HG03520 (cell line): Measurements from ENCODE around the gene IGFALS.

Source experiments
- ATAC-seq: cut with Tn5 transposase; IDR thresholded peaks from one replicate; pipeline ENCODE4 v1.9.1; 2021; ENCODE audit warnings: mild to moderate bottlenecking, moderate library complexity; ENCODE audit not compliant: unreplicated experiment

The IGFALS gene

DNA sequence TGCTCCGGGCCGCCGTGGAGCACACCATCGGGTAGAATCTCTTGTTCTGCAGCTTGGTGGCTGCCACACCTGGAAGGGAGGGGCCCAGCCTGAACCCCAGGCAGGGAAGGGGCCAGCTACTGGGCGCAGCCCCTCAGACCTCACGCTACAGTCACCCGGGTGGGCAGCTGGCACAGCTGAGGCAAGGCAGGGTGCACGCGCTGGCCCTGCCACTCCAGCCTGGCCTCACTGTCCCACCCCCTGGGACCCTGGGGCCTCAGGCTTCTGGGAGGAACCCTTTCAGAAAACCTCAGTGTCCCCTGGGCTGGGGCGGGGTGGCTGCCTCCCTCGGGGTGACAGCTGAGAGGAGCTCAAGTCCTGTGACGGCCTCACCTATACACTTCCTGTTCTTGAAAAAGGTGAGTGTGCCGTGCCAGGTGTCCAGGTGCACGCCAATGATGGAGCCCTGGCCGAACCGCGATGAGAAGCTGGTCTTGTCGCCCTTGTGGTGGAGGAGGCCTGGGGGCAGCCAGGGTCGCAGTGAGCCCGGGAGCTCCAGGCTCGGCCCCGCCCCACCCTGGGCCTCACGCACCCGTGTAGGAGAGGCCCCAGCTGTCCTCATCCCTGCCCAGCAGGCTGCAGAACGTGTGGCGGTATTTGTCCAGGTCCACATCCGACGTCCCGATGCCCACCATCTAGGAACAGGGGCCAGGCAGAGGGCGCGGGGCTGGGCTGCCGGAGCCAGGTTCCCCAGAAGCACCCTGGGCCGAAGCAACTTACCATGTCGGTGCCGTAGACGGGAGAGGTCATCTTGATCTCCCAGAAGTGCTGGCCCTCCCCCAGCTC, 15.9 kb downstream of the IGFALS start:
- no peak for ATAC-seq

DNA sequence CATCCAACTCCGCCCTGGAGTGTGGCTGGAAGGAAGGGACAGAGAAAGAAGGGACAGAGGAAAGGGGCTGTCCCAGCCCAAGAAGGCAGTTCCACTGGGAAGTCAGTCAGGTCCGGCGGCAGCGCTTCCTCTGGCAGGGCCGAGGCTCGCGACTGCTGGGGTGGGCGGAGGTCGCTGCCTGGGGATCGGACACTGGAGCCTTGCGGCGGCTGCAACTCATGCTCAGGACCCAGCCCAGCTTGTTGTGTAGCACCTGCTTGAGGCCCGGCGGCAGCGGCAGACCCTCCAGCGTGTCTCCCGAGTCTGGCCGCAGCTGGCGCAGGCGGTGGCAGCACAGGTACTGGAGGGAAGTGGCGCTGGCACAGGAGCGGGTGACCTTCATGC, 16.5 kb downstream of the IGFALS start:
- ATAC-seq: no peak

DNA sequence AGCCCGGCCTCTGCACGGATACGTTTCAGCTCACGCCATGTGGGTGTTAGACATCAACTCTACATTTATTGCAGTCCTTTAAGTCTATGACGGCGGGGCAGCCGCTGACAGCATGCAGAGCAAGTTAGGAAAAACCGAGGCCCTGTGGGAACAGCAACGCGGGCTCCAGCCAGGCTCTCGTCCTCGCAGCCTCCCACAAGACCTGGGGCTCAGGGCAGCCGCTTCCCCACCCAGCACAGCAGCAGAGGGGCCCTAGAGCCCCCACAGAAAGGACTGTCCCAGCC, 16.9 kb downstream of the IGFALS start:
- ATAC-seq: no peak

DNA sequence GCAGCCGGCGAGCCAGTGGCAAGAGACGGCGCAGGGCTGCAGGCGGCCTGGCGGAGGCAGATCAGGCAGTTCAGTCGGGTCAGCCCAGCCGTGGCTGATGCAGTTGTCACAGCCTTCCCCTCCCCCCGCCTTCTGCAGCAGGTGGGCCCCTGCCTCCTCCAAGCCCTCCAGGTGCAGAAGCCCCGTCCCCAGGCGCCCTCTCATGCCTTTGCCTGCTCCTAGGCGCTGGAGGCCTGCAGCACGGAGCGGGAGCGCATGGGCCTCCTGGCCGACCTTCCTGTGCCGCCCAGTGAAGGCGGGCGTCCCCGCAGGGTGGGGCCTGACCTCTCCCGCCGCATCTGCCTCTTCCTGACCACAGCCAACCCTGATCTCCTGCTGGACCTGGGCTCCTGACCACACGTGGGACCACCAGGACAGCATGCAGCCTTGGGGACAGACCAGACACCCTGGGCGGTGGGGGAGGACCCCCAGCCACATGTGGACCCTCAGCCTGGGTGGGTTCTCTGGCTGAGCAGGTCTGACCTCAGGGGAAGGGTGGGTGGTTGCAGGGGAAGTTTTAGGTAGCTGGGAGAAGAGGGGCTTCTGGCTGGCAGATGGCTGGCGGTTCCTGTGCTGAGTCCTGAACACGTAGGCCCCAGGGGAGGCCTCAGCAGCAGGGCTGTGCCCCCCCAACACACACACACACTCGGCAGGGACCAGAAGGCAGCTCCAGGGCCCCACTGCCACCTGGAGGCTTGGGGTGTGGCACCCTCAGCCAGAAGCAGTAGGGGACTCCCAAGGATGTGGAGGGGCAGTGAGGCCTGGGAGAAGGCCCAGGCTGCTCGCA, 17.4 kb downstream of the IGFALS start:
- ATAC-seq: no peak

DNA sequence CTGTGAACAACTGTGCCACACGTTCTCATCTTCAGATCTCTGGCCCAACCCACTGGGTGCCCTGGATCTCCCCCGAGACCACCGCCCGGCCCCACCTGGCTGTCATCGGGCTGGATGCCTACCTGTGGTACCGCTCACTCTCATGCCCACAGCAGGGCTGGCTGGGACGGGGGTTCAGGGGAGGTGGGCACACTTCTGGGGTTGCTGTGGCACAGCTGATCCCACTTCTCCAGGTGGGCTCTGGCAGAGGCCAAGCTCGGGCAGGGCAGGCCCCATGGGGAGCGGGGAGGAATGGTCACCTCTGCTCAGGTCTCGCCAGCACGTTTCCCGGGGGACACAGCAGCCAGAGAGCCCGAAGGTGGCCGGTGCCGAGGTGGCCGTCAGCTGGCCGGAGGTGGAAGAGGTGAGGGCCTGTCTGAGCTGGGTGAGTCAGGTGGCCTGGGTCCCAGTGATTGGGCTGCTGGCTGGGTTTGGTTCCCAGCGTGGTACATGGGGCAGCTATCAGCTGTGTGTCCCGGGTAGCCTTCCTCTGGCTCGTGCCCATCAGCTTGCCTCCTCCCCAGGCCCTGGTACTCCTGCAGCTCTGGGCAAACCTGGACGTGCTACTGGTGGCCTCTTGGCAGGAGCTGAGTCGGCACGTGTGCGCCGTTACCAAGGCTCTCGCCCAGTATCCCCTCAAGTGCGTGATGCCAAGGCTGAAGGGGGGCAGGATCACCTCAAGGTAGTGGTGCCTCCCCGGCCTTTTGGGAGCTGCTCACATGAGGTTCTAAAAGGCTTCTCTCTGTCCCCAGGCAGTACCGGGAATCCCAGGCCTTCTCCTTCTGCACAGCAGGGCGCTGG, 18.3 kb downstream of the IGFALS start:
- no peak for ATAC-seq

DNA sequence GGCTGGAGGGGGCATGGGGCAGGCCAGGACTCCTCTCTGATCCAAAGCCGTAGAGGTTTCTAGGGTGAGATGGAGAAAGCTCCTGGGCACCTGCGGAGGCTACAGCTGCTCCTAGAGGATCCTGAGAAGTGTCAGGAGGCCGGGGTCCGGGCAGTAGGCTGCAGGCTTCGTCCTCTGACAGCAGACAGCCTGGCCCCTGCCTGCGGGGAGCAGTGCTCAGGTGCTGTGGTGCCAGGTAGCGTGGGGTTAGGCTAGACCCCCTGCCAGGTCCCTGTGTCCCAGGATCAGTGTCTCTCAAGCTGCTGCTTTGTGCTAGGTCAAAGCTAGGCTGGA, 19.1 kb downstream of the IGFALS start:
- ATAC-seq: no peak

DNA sequence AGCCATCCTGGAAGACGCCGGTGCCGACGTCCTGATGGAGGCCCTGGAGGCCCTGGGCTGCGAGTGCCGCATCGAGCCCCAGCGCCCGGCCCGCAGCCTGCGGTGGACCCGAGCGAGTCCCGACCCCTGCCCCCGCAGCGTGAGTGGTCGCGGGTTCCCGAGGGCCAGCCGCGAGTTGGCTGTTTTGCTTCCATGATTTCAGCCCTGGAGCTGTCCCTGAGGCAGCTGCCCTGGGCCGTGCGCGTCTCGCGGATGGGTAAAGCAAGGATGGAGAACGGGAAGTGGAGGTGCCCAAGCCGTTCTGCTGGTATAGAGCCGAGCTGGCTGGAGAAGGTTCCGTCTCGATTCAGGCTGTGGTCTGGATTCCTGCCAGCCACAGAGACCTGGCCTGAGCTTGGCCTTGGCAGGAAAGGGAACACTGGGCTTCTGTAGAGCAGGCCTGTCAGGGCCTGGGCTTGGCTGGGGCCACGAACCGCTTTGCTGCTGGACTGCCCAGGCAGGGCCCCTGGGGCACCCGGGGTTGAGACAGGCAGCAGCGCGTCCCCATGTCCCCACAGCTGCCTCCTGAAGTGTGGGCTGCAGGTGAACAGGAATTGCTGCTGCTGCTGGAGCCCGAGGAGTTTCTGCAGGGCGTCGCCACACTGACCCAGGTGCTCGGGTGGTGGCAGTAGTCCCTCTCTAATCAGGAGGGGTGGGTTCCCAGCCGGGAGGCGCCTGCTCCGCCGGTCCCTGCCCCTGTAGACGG, 19.6 kb downstream of the IGFALS start:
- no peak for ATAC-seq

DNA sequence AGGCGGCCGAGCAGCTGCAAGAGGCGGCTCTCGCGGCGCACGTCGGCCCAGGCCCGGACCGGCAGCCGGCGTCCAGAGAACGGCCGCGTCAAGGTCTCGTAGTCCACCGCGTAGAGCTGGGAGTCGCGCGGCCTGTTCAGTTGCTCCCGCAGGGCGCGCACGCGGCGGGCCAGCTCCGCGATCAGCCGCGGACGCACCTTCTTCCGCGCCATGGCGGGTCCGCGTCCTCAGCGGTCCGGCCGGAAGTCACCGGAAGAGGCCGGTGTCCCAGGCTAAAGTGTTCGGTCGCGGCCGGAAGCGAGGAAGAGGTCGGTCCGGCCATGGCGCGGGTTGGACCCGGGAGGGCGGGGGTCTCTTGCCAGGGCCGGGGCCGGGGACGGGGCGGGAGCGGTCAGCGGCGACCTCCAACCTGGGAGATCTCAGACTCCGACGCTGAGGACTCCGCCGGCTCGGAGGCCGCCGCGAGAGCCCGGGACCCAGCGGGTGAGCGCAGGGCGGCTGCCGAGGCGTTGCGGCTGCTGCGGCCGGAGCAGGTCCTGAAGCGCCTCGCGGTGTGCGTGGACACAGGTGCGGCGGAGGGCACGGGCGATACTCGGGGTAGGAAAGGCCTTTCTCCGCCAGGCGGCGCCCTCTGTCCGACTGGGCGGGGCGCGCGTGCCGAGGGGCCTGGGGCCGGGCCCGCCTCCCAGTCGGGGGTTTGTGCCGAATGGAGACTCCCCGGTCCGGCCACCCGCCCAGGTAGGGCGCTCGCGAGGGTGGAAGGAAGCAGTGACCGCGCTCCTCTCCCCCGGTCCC, 20.4 kb downstream of the IGFALS start, which contains the start of gene MRPS34:
Gene MRPS34, minus strand, starts transcription at position 227 of the 795 bp plus-strand sequence. Its CDS starts 15 bp downstream, at position 212.
- no peak for ATAC-seq

DNA sequence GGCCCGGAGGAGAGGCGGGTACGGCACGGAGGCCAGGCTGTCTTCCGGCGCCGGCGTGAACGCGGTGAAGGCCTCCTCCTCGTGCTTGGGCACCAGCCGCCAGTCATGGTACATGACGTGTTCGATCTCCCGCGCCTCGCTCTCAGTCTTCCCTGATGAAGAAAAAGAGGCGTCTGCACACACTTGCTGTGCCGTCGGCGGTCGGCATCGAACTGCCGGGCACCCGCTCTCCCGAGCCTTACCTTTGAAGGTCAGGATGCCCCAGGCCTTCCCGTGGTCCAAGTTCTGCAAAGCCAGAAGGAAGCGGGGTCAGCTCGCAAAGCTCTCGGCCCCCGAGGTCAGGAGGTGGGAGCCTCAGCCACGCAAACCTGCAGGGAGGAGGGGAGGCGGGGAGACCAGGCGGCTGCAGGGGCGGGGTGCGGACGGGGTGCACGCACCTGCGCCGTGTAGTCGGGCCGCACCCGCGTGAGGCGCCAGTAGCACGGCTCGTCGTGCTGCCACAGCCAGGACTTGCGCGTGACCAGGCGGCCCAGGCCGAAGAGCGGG, 21.1 kb downstream of the IGFALS start, which contains the start of gene EME2:
Gene EME2, plus strand, starts transcription at position 449 of the 546 bp plus-strand sequence. CDS start 418 bp downstream, outside the sequence.
- no peak for ATAC-seq

DNA sequence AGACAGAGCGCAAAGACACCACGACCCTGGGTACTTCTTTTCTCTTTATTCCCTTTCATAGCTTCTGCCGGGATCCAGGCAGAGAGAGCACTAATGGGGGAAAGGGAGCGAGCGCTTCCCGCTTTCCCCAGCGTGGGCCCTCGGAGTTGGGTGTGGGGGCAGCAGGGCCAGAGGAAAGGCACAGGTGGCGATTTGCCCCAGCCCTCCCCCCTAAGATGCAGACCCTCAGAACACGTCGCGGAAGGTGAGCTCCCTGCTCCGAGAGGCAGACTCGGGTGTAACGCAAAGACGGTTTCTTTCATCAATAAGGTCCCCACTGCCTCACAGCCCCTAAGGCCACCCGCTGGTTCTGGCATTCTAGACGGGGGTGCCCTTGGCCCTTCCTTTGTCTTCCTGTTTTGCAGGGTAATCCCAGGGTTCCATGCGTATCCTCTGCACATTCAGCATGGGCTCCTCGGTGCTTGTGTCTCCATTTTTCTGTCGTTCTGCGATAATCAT, 21.6 kb downstream of the IGFALS start:
- ATAC-seq: no peak

DNA sequence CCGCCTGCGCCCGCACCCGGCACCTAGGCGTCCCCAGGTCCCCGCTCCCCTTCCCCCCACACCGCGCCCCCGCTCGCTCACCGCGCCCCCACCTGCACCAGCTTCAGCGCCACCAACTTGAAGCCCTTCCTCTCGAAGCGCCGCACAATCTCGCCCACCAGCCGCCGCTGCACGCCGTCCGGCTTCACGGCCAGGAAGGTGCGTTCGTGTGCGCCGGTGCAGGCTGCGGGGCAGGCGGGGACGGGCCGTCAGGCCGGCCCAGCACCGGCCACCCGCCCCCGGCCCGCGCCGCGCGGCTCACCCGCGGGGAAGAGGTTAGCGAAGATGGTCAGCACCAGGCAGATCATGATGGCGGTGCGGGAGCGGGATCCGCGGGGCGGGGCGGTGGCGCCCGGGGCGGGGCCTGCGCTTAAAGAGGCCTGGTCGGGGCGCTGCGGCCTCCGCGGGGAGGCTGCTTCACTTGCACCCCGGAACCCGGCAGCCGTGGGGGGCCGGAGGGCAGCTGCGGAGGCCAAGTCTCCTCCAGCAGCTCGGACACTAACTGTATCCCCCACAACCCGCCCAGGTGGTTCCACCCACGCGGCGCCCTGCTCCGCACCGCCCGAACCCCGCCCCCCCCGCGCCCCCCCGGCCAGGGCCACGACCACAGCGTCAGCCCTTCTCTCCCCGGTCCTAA, 22.2 kb downstream of the IGFALS start, which contains the start of gene NME3:
Gene NME3, minus strand, starts transcription at position 356 of the 676 bp plus-strand sequence. Its CDS starts 9 bp downstream, at position 347.
- no peak for ATAC-seq

DNA sequence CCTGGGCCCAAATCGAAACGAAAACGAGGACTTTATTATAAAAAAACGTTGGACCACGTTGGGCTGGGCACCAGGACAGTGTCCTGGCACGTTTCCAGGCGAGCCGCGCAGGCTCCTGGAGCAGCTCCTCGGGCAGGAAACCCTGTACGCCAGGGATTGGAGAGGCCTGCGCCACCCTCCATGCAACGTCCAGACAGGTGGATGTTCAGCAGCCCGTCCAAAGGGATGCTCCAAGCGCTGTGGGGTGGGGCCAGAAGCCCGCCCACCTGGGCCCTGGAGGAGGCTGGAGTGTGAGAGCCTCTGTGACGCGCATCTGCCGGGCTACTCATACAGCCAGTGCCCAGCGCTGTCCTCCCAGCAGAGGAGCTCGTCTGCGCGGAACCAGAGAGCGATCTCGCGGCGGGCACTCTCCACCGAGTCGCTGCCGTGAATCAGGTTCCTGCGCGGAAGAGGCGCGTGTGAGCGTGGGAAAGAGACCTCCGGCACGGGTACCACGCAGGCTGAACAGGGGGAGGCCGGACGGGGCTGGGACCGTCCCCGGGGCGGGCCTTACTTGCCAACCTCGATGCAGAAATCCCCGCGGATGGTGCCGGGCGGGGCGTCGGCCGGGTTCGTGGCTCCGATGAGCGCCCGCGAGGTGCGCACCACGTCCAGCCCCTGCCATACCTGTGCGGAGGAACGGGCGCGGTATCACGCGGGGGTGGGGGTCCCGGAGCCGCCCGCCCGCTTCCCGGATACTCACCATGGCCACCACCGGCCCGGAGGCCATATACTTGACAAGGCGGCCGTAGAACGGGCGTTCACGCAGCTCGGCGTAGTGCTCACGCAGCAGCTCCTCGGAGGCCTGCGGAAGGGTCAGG, 22.9 kb downstream of the IGFALS start:
- no peak for ATAC-seq

DNA sequence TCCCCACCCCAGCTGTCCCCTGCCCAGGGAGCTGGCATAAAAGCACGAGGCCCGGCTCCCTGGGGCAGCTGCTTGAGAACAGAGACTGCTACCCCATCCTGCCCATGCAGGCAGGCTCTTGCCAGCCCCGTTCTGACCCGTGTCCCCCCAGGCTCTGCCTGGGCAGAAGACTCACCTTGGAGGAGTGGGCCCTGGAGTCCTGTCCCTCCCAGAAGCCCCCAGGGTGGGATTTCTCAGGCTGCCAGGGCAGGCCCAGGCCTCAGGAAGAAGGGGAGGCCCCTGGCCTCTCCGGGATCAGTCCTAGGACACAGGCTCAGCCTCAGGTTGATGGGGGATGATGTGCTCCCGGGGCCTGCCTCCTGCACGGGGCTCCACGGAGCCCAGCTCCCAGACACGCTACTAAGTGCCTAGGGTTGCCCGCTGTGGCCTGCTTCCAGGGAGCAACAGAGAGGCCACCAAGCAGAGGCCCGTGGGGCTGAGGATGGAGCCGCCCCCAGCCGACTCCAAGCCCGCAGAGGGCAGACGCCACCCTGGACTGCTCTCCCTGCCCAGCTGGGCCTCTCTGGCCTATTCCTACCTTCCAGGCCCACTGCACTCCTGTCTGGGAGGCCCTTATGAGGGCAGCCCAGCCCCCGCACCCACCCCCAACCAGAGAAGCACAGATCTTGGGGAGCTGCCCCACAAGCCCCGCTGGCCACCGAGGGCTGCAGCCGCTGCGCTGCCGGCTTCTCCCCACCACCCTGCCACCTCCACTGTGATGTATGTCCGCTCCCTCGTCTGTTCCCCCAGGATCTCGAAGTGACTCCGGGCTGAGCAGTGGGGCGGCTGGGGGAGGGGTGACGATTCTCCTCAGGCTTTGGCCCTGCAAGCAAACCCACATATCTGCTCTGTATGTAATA, 23.9 kb downstream of the IGFALS start:
- ATAC-seq: no peak

DNA sequence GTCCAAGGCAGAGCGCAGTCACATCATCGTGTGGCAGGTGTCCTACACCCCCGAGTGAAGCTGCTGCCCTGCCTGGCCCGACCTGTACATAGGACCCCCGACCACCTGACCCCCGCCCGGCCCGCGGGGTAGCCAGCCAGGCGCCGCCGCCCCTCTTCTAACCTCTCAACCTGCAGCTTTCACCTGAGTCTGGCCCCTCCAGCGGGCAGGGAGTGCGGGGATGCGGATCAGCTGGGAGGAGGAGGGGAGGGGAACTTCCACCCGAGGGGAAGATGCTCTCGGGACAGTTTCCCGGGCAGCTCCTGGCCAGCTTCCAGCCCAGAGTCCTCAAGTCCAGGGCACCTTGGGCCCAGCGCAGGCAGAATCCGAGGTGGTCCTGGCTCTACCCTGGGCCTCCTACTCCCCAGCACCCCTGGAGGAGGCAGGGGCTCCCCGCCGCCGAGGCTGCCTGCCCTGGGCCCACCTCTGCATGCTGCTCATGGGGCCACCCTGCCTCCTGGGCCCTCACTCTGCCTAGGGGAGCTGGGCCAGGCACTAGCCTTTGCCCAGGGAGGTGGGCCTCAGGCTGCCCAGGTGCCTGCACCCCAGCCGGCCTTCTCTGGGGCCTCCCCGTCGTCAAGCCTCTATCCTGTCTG, 24.6 kb downstream of the IGFALS start:
- no peak for ATAC-seq

DNA sequence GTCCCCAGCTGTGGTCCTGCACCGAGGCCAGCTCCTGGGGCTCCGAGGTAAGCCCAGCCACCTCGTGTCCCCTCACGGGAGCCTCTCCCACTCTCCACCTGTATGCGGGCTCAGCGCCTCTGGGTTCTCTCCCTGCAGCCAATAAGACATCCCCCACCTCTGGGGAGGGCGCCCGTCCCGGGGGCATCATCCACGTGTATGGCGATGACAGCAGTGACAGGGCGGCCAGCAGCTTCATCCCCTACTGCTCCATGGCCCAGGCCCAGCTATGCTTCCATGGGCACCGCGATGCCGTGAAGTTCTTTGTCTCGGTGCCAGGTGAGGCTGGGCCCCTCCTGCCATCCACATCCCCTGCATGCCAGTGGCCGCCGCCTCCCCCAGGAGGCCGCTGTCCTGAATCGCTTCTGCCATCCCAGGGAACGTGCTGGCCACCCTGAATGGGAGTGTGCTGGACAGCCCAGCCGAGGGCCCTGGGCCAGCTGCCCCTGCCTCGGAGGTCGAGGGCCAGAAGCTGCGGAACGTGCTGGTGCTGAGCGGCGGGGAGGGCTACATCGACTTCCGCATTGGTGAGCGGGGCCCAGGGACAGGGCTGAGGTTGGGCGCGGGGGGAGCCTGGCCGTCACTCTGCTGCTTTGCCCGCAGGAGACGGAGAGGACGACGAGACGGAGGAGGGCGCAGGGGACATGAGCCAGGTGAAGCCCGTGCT, 25.3 kb downstream of the IGFALS start:
- ATAC-seq: no peak
